H9 (cell line): ENCODE results near the gene RNU6-1. TPM values are rescaled to one million over a fixed set of nuclear protein-coding genes. Genes with fewer than 3 reads are reported as not detected.

Experiments
- DNase-seq: peaks from one replicate; pipeline ENCODE4 v3.0.0-alpha.2; 2017
- H2AFZ ChIP-seq: one replicate; pipeline ENCODE4 v1.6.1; 2013; ENCODE audit warnings: mild to moderate bottlenecking, low read length, control low read depth, moderate library complexity
- H2AK5ac ChIP-seq: 2 replicates; pipeline ENCODE4 v1.6.1; 2013; ENCODE audit warnings: low read length, control low read depth, mixed read lengths; ENCODE audit not compliant: insufficient read length
- H2BK120ac ChIP-seq: one replicate; pipeline ENCODE4 v1.6.1; 2013; ENCODE audit warnings: low read depth, mild to moderate bottlenecking, low read length, control low read depth, inconsistent platforms; ENCODE audit not compliant: poor library complexity, severe bottlenecking
- H2BK12ac ChIP-seq: 2 replicates; pipeline ENCODE4 v1.6.1; 2013; ENCODE audit warnings: low read length, control low read depth, mixed read lengths, low read depth; ENCODE audit not compliant: insufficient read length
- H2BK15ac ChIP-seq: 2 replicates; pipeline ENCODE4 v1.6.1; 2013; ENCODE audit warnings: low read depth, low read length, control low read depth
- H2BK20ac ChIP-seq: one replicate; pipeline ENCODE4 v1.6.1; 2013; ENCODE audit warnings: low read depth, mild to moderate bottlenecking, low read length, control low read depth, inconsistent platforms; ENCODE audit not compliant: poor library complexity, severe bottlenecking
- H2BK5ac ChIP-seq: 2 replicates; pipeline ENCODE4 v1.6.1; 2013; ENCODE audit warnings: low read length, control low read depth, mixed read lengths; ENCODE audit not compliant: insufficient read length
- H3K14ac ChIP-seq: 2 replicates; pipeline ENCODE4 v1.6.1; 2013; ENCODE audit warnings: low read length, control low read depth; ENCODE audit not compliant: insufficient read depth
- H3K18ac ChIP-seq: 2 replicates; pipeline ENCODE4 v1.6.1; 2013; ENCODE audit warnings: low read depth, mild to moderate bottlenecking, mixed read lengths, low read length, control low read depth; ENCODE audit not compliant: insufficient read length
- H3K23ac ChIP-seq: 2 replicates; pipeline ENCODE4 v1.6.1; 2013; ENCODE audit warnings: low read length, control low read depth, mixed read lengths, low read depth; ENCODE audit not compliant: insufficient read length
- H3K23me2 ChIP-seq: 2 replicates; pipeline ENCODE4 v1.6.1; 2013; ENCODE audit warnings: low read depth, mild to moderate bottlenecking, mixed read lengths, low read length, control low read depth; ENCODE audit not compliant: insufficient read length, poor library complexity, severe bottlenecking
- H3K27ac ChIP-seq: 2 replicates; pipeline ENCODE4 v1.5.1; 2013; ENCODE audit warnings: low read length, control low read depth, mixed read lengths, low read depth; ENCODE audit not compliant: insufficient read length
- H3K27me3 ChIP-seq: 2 replicates; pipeline ENCODE4 v1.6.1; 2013; ENCODE audit warnings: low read length, control low read depth, inconsistent platforms; ENCODE audit not compliant: insufficient read depth
- H3K4ac ChIP-seq: 2 replicates; pipeline ENCODE4 v1.6.1; 2013; ENCODE audit warnings: low read depth, mild to moderate bottlenecking, control low read depth, inconsistent platforms, low read length, moderate library complexity
- H3K4me1 ChIP-seq: 2 replicates; pipeline ENCODE4 v1.6.1; 2013; ENCODE audit warnings: low read length, control low read depth, inconsistent platforms; ENCODE audit not compliant: insufficient read depth
- H3K4me2 ChIP-seq: 2 replicates; pipeline ENCODE4 v1.6.1; 2013; ENCODE audit warnings: low read length, control low read depth, mixed read lengths; ENCODE audit not compliant: insufficient read length, insufficient read depth
- H3K56ac ChIP-seq: 2 replicates; pipeline ENCODE4 v1.6.1; 2013; ENCODE audit warnings: low read depth, mild to moderate bottlenecking, mixed read lengths, low read length, control low read depth; ENCODE audit not compliant: insufficient read length
- H3K79me1 ChIP-seq: 2 replicates; pipeline ENCODE4 v1.6.1; 2013; ENCODE audit warnings: low read depth, mild to moderate bottlenecking, moderate library complexity, low read length, control low read depth, inconsistent platforms; ENCODE audit not compliant: insufficient read depth, poor library complexity, severe bottlenecking
- H3K79me2 ChIP-seq: 2 replicates; pipeline ENCODE4 v1.6.1; 2013; ENCODE audit warnings: low read length, control low read depth, inconsistent platforms; ENCODE audit not compliant: insufficient read depth
- H3K9ac ChIP-seq: 2 replicates; pipeline ENCODE4 v1.6.1; 2013; ENCODE audit warnings: low read length, control low read depth, mixed read lengths; ENCODE audit not compliant: insufficient read length; ENCODE audit errors: extremely low read depth
- H3K9me3 ChIP-seq: one replicate; pipeline ENCODE4 v1.6.1; 2013; ENCODE audit warnings: low read depth, low read length, inconsistent platforms; ENCODE audit not compliant: control insufficient read depth
- H3T11ph ChIP-seq: one replicate; pipeline ENCODE4 v1.6.1; 2013; ENCODE audit warnings: mild to moderate bottlenecking, low read length, control low read depth, inconsistent platforms
- H4K20me1 ChIP-seq: one replicate; pipeline ENCODE4 v1.6.1; 2013; ENCODE audit not compliant: control insufficient read depth, insufficient read length, insufficient read depth
- H4K5ac ChIP-seq: 2 replicates; pipeline ENCODE4 v1.6.1; 2013; ENCODE audit warnings: low read depth, mild to moderate bottlenecking, mixed read lengths, low read length, control low read depth; ENCODE audit not compliant: insufficient read length
- H4K8ac ChIP-seq: replicated peaks from 2 replicates; pipeline ENCODE4 v1.6.1; 2013; ENCODE audit warnings: low read length, control low read depth, mixed read lengths, low read depth; ENCODE audit not compliant: insufficient read length
- H4K91ac ChIP-seq: 2 replicates; pipeline ENCODE4 v1.6.1; 2013; ENCODE audit warnings: low read depth, mild to moderate bottlenecking, moderate library complexity, mixed read lengths, low read length, control low read depth; ENCODE audit not compliant: insufficient read length
- H3K27ac Mint-ChIP-seq, 3 experiments: 2 replicates in 2 of 3; 3 replicates in 1 of 3; pipeline ENCODE4 v1.8.0; 2020 to 2021; ENCODE audit warnings: mixed read lengths in 3 of 3, mild to moderate bottlenecking in 1 of 3, moderate library complexity in 1 of 3
- H3K27me3 Mint-ChIP-seq: 2 replicates; pipeline ENCODE4 v1.8.0; 2021; ENCODE audit warnings: low read depth, mild to moderate bottlenecking, moderate library complexity, mixed read lengths
- H3K36me3 Mint-ChIP-seq, 3 experiments: 2 replicates in 2 of 3; 3 replicates in 1 of 3; pipeline ENCODE4 v1.8.0; 2020 to 2021; ENCODE audit warnings: low read depth in 3 of 3, mixed read lengths in 3 of 3; ENCODE audit not compliant: insufficient read depth in 1 of 3
- H3K4me1 Mint-ChIP-seq, 2 experiments: 2 replicates each; pipeline ENCODE4 v1.8.0; 2020; ENCODE audit warnings: mixed read lengths in 2 of 2
- H3K4me3 Mint-ChIP-seq, 2 experiments: 2 replicates in 1 of 2; 3 replicates in 1 of 2; pipeline ENCODE4 v1.8.0; 2020 to 2021; ENCODE audit warnings: mild to moderate bottlenecking in 2 of 2, mixed read lengths in 2 of 2, moderate library complexity in 1 of 2
- H3K9me3 Mint-ChIP-seq, 2 experiments: 2 replicates in 1 of 2; 3 replicates in 1 of 2; pipeline ENCODE4 v1.8.0; 2020; ENCODE audit warnings: mild to moderate bottlenecking in 2 of 2, mixed read lengths in 2 of 2, moderate library complexity in 1 of 2
- CTCF ChIP-seq: fragments of 200-600 bp; sonication (generic); conservative IDR thresholded peaks from 3 replicates; pipeline ENCODE4 v1.8.0; 2021; ENCODE audit warnings: antibody characterized with exemption, mild to moderate bottlenecking
- WGBS: extraction: QIAGEN DNeasy Blood & Tissue Kit; methylation state at CpG from one replicate; pipeline ENCODE4 v1.1.7; 2013; ENCODE audit warnings: missing lambda C conversion rate, low lambda C conversion rate, mixed read lengths; ENCODE audit not compliant: insufficient read length; ENCODE audit errors: extremely low coverage; 5-methylcytosine and 5-hydroxymethylcytosine counted together
- total RNA-seq: library from RNA; stranded (reverse); gene quantifications from 2 replicates; pipeline ENCODE4 v1.2.1, GENCODE V29; 2021

Gene RNU6-1
- total RNA-seq, 1 experiment from 2014 or later: not detected

GRCh38 chr15:67836955-67837354, 2.9 kb downstream of the RNU6-1 start:
- Mint-ChIP-seq H3K27ac (no peak overlapping the region), H3K4me3 (no peak overlapping the region), H3K4me1 (peaks cover 48 to 51% of the 10 kb centered on the region in 2 experiments), H3K27me3 (peaks cover 87% of the 10 kb centered on the region), H3K9me3 (peaks cover 4% of the 10 kb centered on the region in 2 experiments; a peak in 4 of 5 replicates), H3K36me3 (no peaks in the 10 kb centered on the region)
- Histone ChIP-seq H3K4me2 (no peak overlapping the region), H3K14ac (no peak overlapping the region), H3K23ac (no peak overlapping the region), H4K91ac (no peak overlapping the region), H3K4me1 (peaks cover 3% of the 10 kb centered on the region; the same call in 1 of the 2 replicates), H3K4ac (no peak overlapping the region), H3K18ac (no peak overlapping the region), H3K9ac (no peak overlapping the region), H3K9me3 (no peaks in the 10 kb centered on the region), H2AK5ac (no peak overlapping the region), H3K27ac (no peak overlapping the region), H3K79me2 (no peaks in the 10 kb centered on the region), H3K27me3 (peaks cover 58% of the 10 kb centered on the region), H2BK120ac (no peak overlapping the region), H3K56ac (no peak overlapping the region), H2BK12ac (no peak overlapping the region), H4K5ac (no peak overlapping the region), H2BK15ac (no peak overlapping the region), H3K23me2 (peaks cover 26% of the 10 kb centered on the region), H3T11ph (no peak overlapping the region), H2BK5ac (no peak overlapping the region), H2AFZ (no peak overlapping the region), H4K8ac (no peak overlapping the region), H3K79me1 (no peaks in the 10 kb centered on the region), H4K20me1 (no peaks in the 10 kb centered on the region), H2BK20ac (no peak overlapping the region)
- no CpG with 5 or more reads among the region's 2 CpGs for WGBS
- DNase-seq: no peak
- TF ChIP-seq CTCF: no peak
